ENCODE results near the gene FBN2. TPM values are rescaled to one million over a fixed set of nuclear protein-coding genes. Genes with fewer than 3 reads are reported as not detected.

FBN2 gene
- polyA plus RNA-seq, 1 donor from 2014 or later = not detected

GRCh38 chr5:128274441-128274840 lies 263.6 kb downstream of the FBN2 start:
- Mint-ChIP-seq H3K4me3 (no peak overlapping the region), H3K27me3 (no peaks in the 10 kb centered on the region), H3K4me1 (no peaks in the 10 kb centered on the region), H3K9me3 (peaks cover 0 to under 1% (median 0%) of the 10 kb centered on the region in 3 donors), H3K27ac (no peak overlapping the region), H3K36me3 (no peaks in the 10 kb centered on the region)

GRCh38 chr5:128273736-128274135 lies 264.3 kb downstream of the FBN2 start:
- H3K27ac Mint-ChIP-seq = no peak overlapping the region
- no peak overlapping the region for H3K4me3 Mint-ChIP-seq
- H3K4me1 Mint-ChIP-seq = no peaks in the 10 kb centered on the region
- no peaks in the 10 kb centered on the region for H3K36me3 Mint-ChIP-seq
- peaks cover 0 to 2% (median 0%) of the 10 kb centered on the region in 3 donors for H3K9me3 Mint-ChIP-seq
- H3K27me3 Mint-ChIP-seq = no peaks in the 10 kb centered on the region

GRCh38 chr5:128271859-128272464 lies 266.1 kb downstream of the FBN2 start:
- H3K36me3 Mint-ChIP-seq = no peaks in the 10 kb centered on the region
- no peaks in the 10 kb centered on the region for H3K4me1 Mint-ChIP-seq
- peaks cover 1% of the 10 kb centered on the region for H3K27me3 Mint-ChIP-seq
- no peak overlapping the region for H3K4me3 Mint-ChIP-seq
- H3K9me3 Mint-ChIP-seq = peaks cover 0 to 3% (median 0%) of the 10 kb centered on the region in 3 donors
- no peak overlapping the region for H3K27ac Mint-ChIP-seq

GRCh38 chr5:128271071-128271470 lies 267.0 kb downstream of the FBN2 start:
- peaks cover 0 to 4% (median 0%) of the 10 kb centered on the region in 3 donors for H3K9me3 Mint-ChIP-seq
- H3K27ac Mint-ChIP-seq = no peak overlapping the region
- no peaks in the 10 kb centered on the region for H3K36me3 Mint-ChIP-seq
- H3K4me1 Mint-ChIP-seq = no peaks in the 10 kb centered on the region
- H3K27me3 Mint-ChIP-seq = peaks cover 2% of the 10 kb centered on the region
- H3K4me3 Mint-ChIP-seq = no peak overlapping the region

- H3K4me3 Mint-ChIP-seq = no peak overlapping the region
- peaks cover 2% of the 10 kb centered on the region for H3K27me3 Mint-ChIP-seq
- no peak overlapping the region for H3K27ac Mint-ChIP-seq
- no peaks in the 10 kb centered on the region for H3K36me3 Mint-ChIP-seq
- no peaks in the 10 kb centered on the region for H3K4me1 Mint-ChIP-seq
- peaks cover 0 to 4% (median 0%) of the 10 kb centered on the region in 3 donors for H3K9me3 Mint-ChIP-seq
Observed at GRCh38 chr5:128264564-128265360, 273.3 kb downstream of the FBN2 start.

GRCh38 chr5:128263357-128263756 lies 274.7 kb downstream of the FBN2 start:
- no peaks in the 10 kb centered on the region for H3K36me3 Mint-ChIP-seq
- no peak overlapping the region for H3K4me3 Mint-ChIP-seq
- H3K9me3 Mint-ChIP-seq = peaks cover 0 to 2% (median 0%) of the 10 kb centered on the region in 3 donors
- peaks cover 2% of the 10 kb centered on the region for H3K27me3 Mint-ChIP-seq
- H3K4me1 Mint-ChIP-seq = no peaks in the 10 kb centered on the region
- H3K27ac Mint-ChIP-seq = no peak overlapping the region

- Mint-ChIP-seq H3K9me3 (peaks cover 0 to 2% (median 0%) of the 10 kb centered on the region in 3 donors), H3K4me1 (no peaks in the 10 kb centered on the region), H3K27me3 (peaks cover 2% of the 10 kb centered on the region), H3K36me3 (no peaks in the 10 kb centered on the region), H3K4me3 (no peak overlapping the region), H3K27ac (no peak overlapping the region)
Observed at GRCh38 chr5:128262911-128263310, 275.1 kb downstream of the FBN2 start.

- H3K4me3 Mint-ChIP-seq = no peak overlapping the region
- no peaks in the 10 kb centered on the region for H3K27me3 Mint-ChIP-seq
- H3K27ac Mint-ChIP-seq = no peak overlapping the region
- no peaks in the 10 kb centered on the region for H3K4me1 Mint-ChIP-seq
- no peaks in the 10 kb centered on the region for H3K36me3 Mint-ChIP-seq
- H3K9me3 Mint-ChIP-seq = peaks cover 0 to 2% (median 0%) of the 10 kb centered on the region in 3 donors
Observed at GRCh38 chr5:128259607-128260021, 278.4 kb downstream of the FBN2 start.

- H3K27ac Mint-ChIP-seq = no peak overlapping the region
- peaks cover 2 to 6% (median 3%) of the 10 kb centered on the region in 3 donors for H3K9me3 Mint-ChIP-seq
- H3K27me3 Mint-ChIP-seq = no peaks in the 10 kb centered on the region
- H3K4me3 Mint-ChIP-seq = no peak overlapping the region
- no peaks in the 10 kb centered on the region for H3K4me1 Mint-ChIP-seq
- H3K36me3 Mint-ChIP-seq = no peaks in the 10 kb centered on the region
Observed at GRCh38 chr5:128258372-128258771, 279.7 kb downstream of the FBN2 start.

- H3K27me3 Mint-ChIP-seq = no peaks in the 10 kb centered on the region
Observed at GRCh38 chr5:128257076-128257475, 281.0 kb downstream of the FBN2 start.

GRCh38 chr5:128254789-128255188 lies 283.3 kb downstream of the FBN2 start:
- Mint-ChIP-seq H3K36me3 (no peaks in the 10 kb centered on the region), H3K27me3 (no peaks in the 10 kb centered on the region), H3K27ac (no peak overlapping the region), H3K9me3 (peaks cover 2 to 6% (median 4%) of the 10 kb centered on the region in 3 donors), H3K4me3 (no peak overlapping the region), H3K4me1 (no peaks in the 10 kb centered on the region)

More at GRCh38 chr5:128257076-128257475, 281.0 kb downstream of the FBN2 start:
- H3K36me3 Mint-ChIP-seq = no peaks in the 10 kb centered on the region
- no peak overlapping the region for H3K4me3 Mint-ChIP-seq
- H3K4me1 Mint-ChIP-seq = no peaks in the 10 kb centered on the region
- H3K9me3 Mint-ChIP-seq = peaks cover 2 to 6% (median 3%) of the 10 kb centered on the region in 3 donors
- no peak overlapping the region for H3K27ac Mint-ChIP-seq

GRCh38 chr5:128253880-128254279 lies 284.2 kb downstream of the FBN2 start:
- Mint-ChIP-seq H3K4me3 (no peak overlapping the region), H3K4me1 (no peaks in the 10 kb centered on the region), H3K36me3 (no peaks in the 10 kb centered on the region), H3K9me3 (peaks cover 2 to 6% (median 4%) of the 10 kb centered on the region in 3 donors), H3K27ac (no peak overlapping the region), H3K27me3 (no peaks in the 10 kb centered on the region)

GRCh38 chr5:128253161-128253560 lies 284.9 kb downstream of the FBN2 start:
- no peak overlapping the region for H3K27ac Mint-ChIP-seq
- H3K27me3 Mint-ChIP-seq = no peaks in the 10 kb centered on the region
- peaks cover 2 to 6% (median 4%) of the 10 kb centered on the region in 3 donors for H3K9me3 Mint-ChIP-seq
- no peak overlapping the region for H3K4me3 Mint-ChIP-seq
- H3K36me3 Mint-ChIP-seq = no peaks in the 10 kb centered on the region
- no peaks in the 10 kb centered on the region for H3K4me1 Mint-ChIP-seq

- no peak overlapping the region for H3K27ac Mint-ChIP-seq
- H3K4me3 Mint-ChIP-seq = no peak overlapping the region
- no peaks in the 10 kb centered on the region for H3K36me3 Mint-ChIP-seq
- H3K4me1 Mint-ChIP-seq = no peaks in the 10 kb centered on the region
- H3K27me3 Mint-ChIP-seq = no peaks in the 10 kb centered on the region
- H3K9me3 Mint-ChIP-seq = peaks cover 2 to 6% (median 4%) of the 10 kb centered on the region in 3 donors
Observed at GRCh38 chr5:128252756-128253155, 285.3 kb downstream of the FBN2 start.

- no peaks in the 10 kb centered on the region for H3K27me3 Mint-ChIP-seq
- H3K4me3 Mint-ChIP-seq = no peak overlapping the region
- H3K9me3 Mint-ChIP-seq = peaks cover 2 to 6% (median 4%) of the 10 kb centered on the region in 3 donors
- no peaks in the 10 kb centered on the region for H3K4me1 Mint-ChIP-seq
- H3K36me3 Mint-ChIP-seq = no peaks in the 10 kb centered on the region
- no peak overlapping the region for H3K27ac Mint-ChIP-seq
Observed at GRCh38 chr5:128252196-128252595, 285.8 kb downstream of the FBN2 start.
